ENCODE results near the gene CSTF1. TPM values are rescaled to one million over a fixed set of nuclear protein-coding genes. Genes with fewer than 3 reads are reported as not detected.

Gene CSTF1
- total and polyA plus RNA-seq, 2 of the 4 experiments (the other 2 are of a cell fraction) = 48.8 to 105 TPM

DNA sequence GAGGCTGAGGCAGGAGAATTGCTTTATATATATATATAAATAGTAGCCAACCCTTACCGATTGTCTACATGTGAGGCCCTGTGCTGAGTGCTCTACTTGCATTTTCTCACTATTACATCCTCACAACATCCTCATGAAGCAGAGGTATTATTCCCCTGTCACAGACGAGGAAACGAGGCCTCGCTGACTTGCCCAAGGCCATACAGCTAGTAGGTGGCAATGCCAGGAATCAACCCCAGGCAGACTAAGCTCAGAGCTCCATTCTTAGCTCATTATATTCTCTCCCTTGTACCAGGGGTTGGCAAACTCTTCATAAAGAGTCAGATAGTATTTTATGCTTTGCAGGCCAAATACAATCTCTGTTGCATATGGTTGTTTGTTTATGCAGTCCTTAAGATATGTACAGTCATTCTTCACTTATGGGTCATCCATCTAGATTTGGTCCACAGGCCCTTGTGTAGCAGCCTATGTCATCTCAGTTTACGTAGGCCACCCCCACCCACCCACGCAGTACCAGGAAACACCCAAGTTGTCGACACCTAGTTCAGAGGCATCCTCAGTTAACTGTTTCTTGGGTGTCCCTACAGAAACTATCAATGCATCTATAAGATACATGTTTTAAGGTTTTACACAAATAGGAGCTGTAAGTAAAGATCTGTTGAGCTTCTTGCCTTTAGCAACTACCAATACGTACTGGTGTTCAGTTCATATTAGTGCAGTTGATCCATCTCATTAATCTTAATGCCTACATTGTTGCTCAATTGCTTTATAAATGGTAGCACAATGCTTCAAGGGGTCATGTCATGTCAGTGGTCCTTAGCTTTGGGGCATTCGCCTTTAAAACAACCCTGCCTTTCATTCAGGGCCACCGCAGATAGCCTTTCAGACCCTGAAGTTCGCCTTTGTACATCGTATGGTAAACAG, 22.7 kb downstream of the CSTF1 start (continued):
- TF ChIP-seq FOS (IDR thresholded peaks at IDR 0.05; ENCODE audit: low read depth, low read length) = peak; percentile 66
- no peak for TF ChIP-seq MXI1 (IDR thresholded peaks at IDR 0.05; ENCODE audit: borderline replicate concordance, low read depth, low read length)
- TF ChIP-seq RFX5 (IDR thresholded peaks at IDR 0.05; ENCODE audit: low read depth, low read length) = no peak

DNA sequence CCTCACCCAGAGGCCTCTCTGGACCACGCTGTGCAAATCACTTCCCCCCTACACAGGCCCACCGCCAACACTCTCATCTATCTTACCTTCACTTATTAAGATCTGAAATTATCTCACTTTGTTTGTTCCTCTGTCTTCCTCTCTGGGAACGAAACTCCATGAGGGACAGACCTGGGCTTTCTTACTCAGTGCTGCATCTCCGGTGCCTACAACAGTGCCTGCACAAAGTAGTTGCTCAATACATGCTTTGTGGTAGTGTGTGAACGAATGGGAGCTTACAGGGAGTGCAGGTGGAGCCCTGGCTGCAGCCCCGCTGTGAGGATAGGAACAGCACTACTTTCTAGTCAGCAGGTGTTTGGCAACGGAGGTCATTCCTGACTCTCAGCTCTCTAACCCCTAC, 25.0 kb downstream of the CSTF1 start:
- Histone ChIP-seq H2BK20ac (ENCODE audit: low read depth, low read length) (peak overlapping the region; percentile 96), H3K27me3 (ENCODE audit: control insufficient read depth, insufficient read depth, low read length) (no peaks in the 10 kb centered on the region), H3K4me2 (ENCODE audit: low read depth, low read length) (no peak overlapping the region; the same call in 1 of the 2 replicates), H2AFZ (replicated peaks; ENCODE audit: low read length, poor library complexity) (no peak overlapping the region), H3K56ac (ENCODE audit: extremely low read depth, insufficient read depth, low read length) (no peak overlapping the region), H2BK5ac (ENCODE audit: low read depth, low read length, poor library complexity, severe bottlenecking) (peak overlapping the region; percentile 86), H4K5ac (ENCODE audit: low read depth, low read length) (peak overlapping the region; percentile 75), H2AK9ac (replicated peaks; ENCODE audit: low read depth, low read length, poor library complexity) (peak overlapping the region; percentile 29), H2BK120ac (ENCODE audit: low read depth, low read length) (peak overlapping the region; percentile 94), H4K8ac (ENCODE audit: low read depth in 2 of 2, low read length in 2 of 2) (peak overlapping the region; percentile 72 to 94), H3K36me3 (ENCODE audit: control insufficient read depth, insufficient read depth, low read length) (peaks cover 23% of the 10 kb centered on the region), H3K4me3 (ENCODE audit: insufficient read depth, low read depth, low read length) (no peak overlapping the region), H4K91ac (ENCODE audit: insufficient read depth, low read depth, low read length) (peak overlapping the region; percentile 84), H3K9me3 (ENCODE audit: control insufficient read depth, insufficient read depth, low read length) (no peaks in the 10 kb centered on the region), H3K9me1 (ENCODE audit: insufficient read depth, low read length) (peaks cover 38% of the 10 kb centered on the region), H4K20me1 (ENCODE audit: insufficient read depth, low read length) (no peaks in the 10 kb centered on the region), H2AK5ac (ENCODE audit: low read depth, low read length) (peak overlapping the region; percentile 95), H3K18ac (ENCODE audit: low read depth, low read length) (peak overlapping the region; percentile 44), H2BK15ac (ENCODE audit: low read depth, low read length) (peak overlapping the region; percentile 94; the same call in 2 of the 3 replicates), H3K79me1 (ENCODE audit: low read depth in 1 of 2, low read length in 2 of 2) (peaks cover 36 to 69% of the 10 kb centered on the region in 2 experiments), H3K27ac (ENCODE audit: insufficient read depth, low read length) (peak overlapping the region; percentile 89), H3K9ac (ENCODE audit: low read depth, low read length) (no peak overlapping the region), H3K23ac (ENCODE audit: low read depth, low read length) (peak overlapping the region; percentile 85; the same call in 1 of the 2 replicates), H3K4ac (ENCODE audit: low read depth, low read length) (peak overlapping the region; percentile 88), H3K14ac (replicated peaks; ENCODE audit: low read depth, low read length) (peak overlapping the region; percentile 91), H3K4me1 (ENCODE audit: control insufficient read depth, insufficient read depth, low read length) (peaks cover 41% of the 10 kb centered on the region)
- dilution Hi-C loops (cut with HindIII; ENCODE audit: low sequenced_read_pairs, unreplicated experiment) = no loop called here
- ChIA-PET CTCF (interaction anchor here (1.0 kb wide), 1 partner anchor 10 kb away, joined by 3 read pairs; no protein-coding TSS in a partner anchor), POLR2A (ENCODE audit: unreplicated experiment) (interaction anchor here (1.9 kb wide), 1 partner anchor 11 kb away, joined by 7 read pairs; no protein-coding TSS in a partner anchor)
- ATAC-seq (ENCODE audit: low read depth) (no peak), DNase-seq (no peak)
- BruUV-seq (replicated peaks) = no TSS peak
- in situ Hi-C loops (cut with MboI; ENCODE audit: low sequenced_read_pairs) = no loop called here
- 87% methylated on average over 3 of the region's 7 CpGs; no CpG with 5 or more reads in 1 of the 2 experiments for WGBS, 2 experiments (ENCODE audit: extremely low coverage in 2 of 2, insufficient read length in 1 of 2)
- intact Hi-C loops (cut with micrococcal nuclease) = no loop called here
- no peak for TF ChIP-seq RFX5 (IDR thresholded peaks at IDR 0.05; ENCODE audit: low read depth, low read length)
- no peak for TF ChIP-seq POLR2A (IDR thresholded peaks at IDR 0.05; ENCODE audit: low read depth, low read length)
- TF ChIP-seq RAD21 (IDR thresholded peaks at IDR 0.05; ENCODE audit: low read length) = no peak
- TF ChIP-seq MAFK (IDR thresholded peaks at IDR 0.05; ENCODE audit: low read depth, low read length) = no peak
- TF ChIP-seq, protein P1, sequence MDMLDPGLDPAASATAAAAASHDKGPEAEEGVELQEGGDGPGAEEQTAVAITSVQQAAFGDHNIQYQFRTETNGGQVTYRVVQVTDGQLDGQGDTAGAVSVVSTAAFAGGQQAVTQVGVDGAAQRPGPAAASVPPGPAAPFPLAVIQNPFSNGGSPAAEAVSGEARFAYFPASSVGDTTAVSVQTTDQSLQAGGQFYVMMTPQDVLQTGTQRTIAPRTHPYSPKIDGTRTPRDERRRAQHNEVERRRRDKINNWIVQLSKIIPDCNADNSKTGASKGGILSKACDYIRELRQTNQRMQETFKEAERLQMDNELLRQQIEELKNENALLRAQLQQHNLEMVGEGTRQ (IDR thresholded peaks at IDR 0.05; ENCODE audit: low read depth, low read length) = no peak
- TF ChIP-seq RCOR1 (IDR thresholded peaks at IDR 0.05; ENCODE audit: insufficient replicate concordance, low read length) = no peak
- TF ChIP-seq CEBPB (IDR thresholded peaks at IDR 0.05; ENCODE audit: low read depth, low read length) = no peak
- no peak for TF ChIP-seq NFE2L2 (IDR thresholded peaks at IDR 0.05; ENCODE audit: low read depth, low read length)
- TF ChIP-seq SMC3 (IDR thresholded peaks at IDR 0.05; ENCODE audit: low read depth, low read length) = no peak
- TF ChIP-seq FOS (IDR thresholded peaks at IDR 0.05; ENCODE audit: low read depth, low read length) = no peak
- no peak for TF ChIP-seq MXI1 (IDR thresholded peaks at IDR 0.05; ENCODE audit: borderline replicate concordance, low read depth, low read length)
- TF ChIP-seq CTCF (conservative IDR thresholded peaks at IDR 0.05; ENCODE audit: low read depth, low read length) = no peak
- TF ChIP-seq MAZ (IDR thresholded peaks at IDR 0.05; ENCODE audit: borderline replicate concordance, low read depth, low read length) = no peak
